Measurements from ENCODE around the gene FIZ1.

The FIZ1 gene

GRCh38 chr19:55598719-55599467, 424 bp downstream of the FIZ1 start:
- Histone ChIP-seq H3K27me3 (ENCODE audit: control insufficient read depth in 5 of 5, insufficient read depth in 4 of 5, low read length in 5 of 5) (no peaks in the 10 kb centered on the region), H3K4me3 (ENCODE audit: low read depth in 1 of 5, low read length in 5 of 5) (peak overlapping the region; percentile 49 to 99 (median 92)), H3K27ac (ENCODE audit: low read depth, low read length) (peak overlapping the region; percentile 83), H3K4me1 (ENCODE audit: control insufficient read depth in 5 of 5, insufficient read depth in 5 of 5, low read length in 5 of 5) (peaks cover 2 to 22% (median 15%) of the 10 kb centered on the region in 5 donors), H3K9ac (ENCODE audit: low read length in 5 of 5) (peak overlapping the region in 4 of 5 donors; percentile 53 to 93 (median 86)), H3K9me3 (ENCODE audit: control insufficient read depth in 5 of 5, low read length in 5 of 5) (no peaks in the 10 kb centered on the region), H3K36me3 (ENCODE audit: control insufficient read depth in 5 of 5, insufficient read depth in 5 of 5, low read length in 5 of 5) (peaks cover 0 to 41% (median 26%) of the 10 kb centered on the region in 5 donors)

- H3K27ac ChIP-seq (ENCODE audit: low read depth, low read length), result no peak overlapping the region
- H3K36me3 ChIP-seq (ENCODE audit: control insufficient read depth in 5 of 5, insufficient read depth in 5 of 5, low read length in 5 of 5), result peaks cover 0 to 46% (median 31%) of the 10 kb centered on the region in 5 donors
These were observed 1.3 kb downstream of the FIZ1 start for GRCh38 chr19:55598034-55598433.

GRCh38 chr19:55597501-55597921, 1.8 kb downstream of the FIZ1 start:
- Histone ChIP-seq H3K4me1 (ENCODE audit: control insufficient read depth in 5 of 5, insufficient read depth in 5 of 5, low read length in 5 of 5) (peaks cover 3 to 22% (median 15%) of the 10 kb centered on the region in 5 donors), H3K4me3 (ENCODE audit: low read depth in 1 of 5, low read length in 5 of 5) (no peak overlapping the region), H3K9ac (ENCODE audit: low read length in 5 of 5) (no peak overlapping the region), H3K27ac (ENCODE audit: low read depth, low read length) (no peak overlapping the region), H3K27me3 (ENCODE audit: control insufficient read depth in 5 of 5, insufficient read depth in 4 of 5, low read length in 5 of 5) (no peaks in the 10 kb centered on the region), H3K9me3 (ENCODE audit: control insufficient read depth in 5 of 5, low read length in 5 of 5) (no peaks in the 10 kb centered on the region), H3K36me3 (ENCODE audit: control insufficient read depth in 5 of 5, insufficient read depth in 5 of 5, low read length in 5 of 5) (peaks cover 0 to 46% (median 31%) of the 10 kb centered on the region in 5 donors)

More at GRCh38 chr19:55598034-55598433, 1.3 kb downstream of the FIZ1 start:
- H3K4me1 ChIP-seq (ENCODE audit: control insufficient read depth in 5 of 5, insufficient read depth in 5 of 5, low read length in 5 of 5), result peaks cover 2 to 22% (median 15%) of the 10 kb centered on the region in 5 donors
- H3K27me3 ChIP-seq (ENCODE audit: control insufficient read depth in 5 of 5, insufficient read depth in 4 of 5, low read length in 5 of 5), result no peaks in the 10 kb centered on the region
- H3K4me3 ChIP-seq (ENCODE audit: low read depth in 1 of 5, low read length in 5 of 5), result no peak overlapping the region
- no peak overlapping the region for H3K9ac ChIP-seq (ENCODE audit: low read length in 5 of 5)
- H3K9me3 ChIP-seq (ENCODE audit: control insufficient read depth in 5 of 5, low read length in 5 of 5), result no peaks in the 10 kb centered on the region

GRCh38 chr19:55596304-55596703, 3.0 kb downstream of the FIZ1 start:
- Histone ChIP-seq H3K27me3 (ENCODE audit: control insufficient read depth in 5 of 5, insufficient read depth in 4 of 5, low read length in 5 of 5) (no peaks in the 10 kb centered on the region), H3K9me3 (ENCODE audit: control insufficient read depth in 5 of 5, low read length in 5 of 5) (no peaks in the 10 kb centered on the region), H3K27ac (ENCODE audit: low read depth, low read length) (no peak overlapping the region), H3K9ac (ENCODE audit: low read length in 5 of 5) (no peak overlapping the region), H3K36me3 (ENCODE audit: control insufficient read depth in 5 of 5, insufficient read depth in 5 of 5, low read length in 5 of 5) (peaks cover 0 to 50% (median 33%) of the 10 kb centered on the region in 5 donors), H3K4me1 (ENCODE audit: control insufficient read depth in 5 of 5, insufficient read depth in 5 of 5, low read length in 5 of 5) (peaks cover 4 to 18% (median 14%) of the 10 kb centered on the region in 5 donors), H3K4me3 (ENCODE audit: low read depth in 1 of 5, low read length in 5 of 5) (no peak overlapping the region)

- peaks cover 0 to 50% (median 33%) of the 10 kb centered on the region in 5 donors for H3K36me3 ChIP-seq (ENCODE audit: control insufficient read depth in 5 of 5, insufficient read depth in 5 of 5, low read length in 5 of 5)
- H3K9me3 ChIP-seq (ENCODE audit: control insufficient read depth in 5 of 5, low read length in 5 of 5), result no peaks in the 10 kb centered on the region
- no peaks in the 10 kb centered on the region for H3K27me3 ChIP-seq (ENCODE audit: control insufficient read depth in 5 of 5, insufficient read depth in 4 of 5, low read length in 5 of 5)
- no peak overlapping the region for H3K27ac ChIP-seq (ENCODE audit: low read depth, low read length)
- peaks cover 4 to 11% (median 6%) of the 10 kb centered on the region in 5 donors for H3K4me1 ChIP-seq (ENCODE audit: control insufficient read depth in 5 of 5, insufficient read depth in 5 of 5, low read length in 5 of 5)
- no peak overlapping the region for H3K4me3 ChIP-seq (ENCODE audit: low read depth in 1 of 5, low read length in 5 of 5)
- no peak overlapping the region for H3K9ac ChIP-seq (ENCODE audit: low read length in 5 of 5)
These were observed 4.2 kb downstream of the FIZ1 start for GRCh38 chr19:55594996-55595545.

- H3K4me1 ChIP-seq (ENCODE audit: control insufficient read depth in 5 of 5, insufficient read depth in 5 of 5, low read length in 5 of 5), result peaks cover 0 to 2% (median under 1%) of the 10 kb centered on the region in 5 donors
- H3K27ac ChIP-seq (ENCODE audit: low read depth, low read length), result no peak overlapping the region
- no peak overlapping the region for H3K9ac ChIP-seq (ENCODE audit: low read length in 5 of 5)
- H3K4me3 ChIP-seq (ENCODE audit: low read depth in 1 of 5, low read length in 5 of 5), result no peak overlapping the region
- no peaks in the 10 kb centered on the region for H3K27me3 ChIP-seq (ENCODE audit: control insufficient read depth in 5 of 5, insufficient read depth in 4 of 5, low read length in 5 of 5)
- H3K36me3 ChIP-seq (ENCODE audit: control insufficient read depth in 5 of 5, insufficient read depth in 5 of 5, low read length in 5 of 5), result peaks cover 0 to 50% (median 33%) of the 10 kb centered on the region in 5 donors
- no peaks in the 10 kb centered on the region for H3K9me3 ChIP-seq (ENCODE audit: control insufficient read depth in 5 of 5, low read length in 5 of 5)
These were observed 6.1 kb downstream of the FIZ1 start for GRCh38 chr19:55593096-55593772.

GRCh38 chr19:55592391-55593090, 6.8 kb downstream of the FIZ1 start:
- H3K4me1 ChIP-seq (ENCODE audit: control insufficient read depth in 5 of 5, insufficient read depth in 5 of 5, low read length in 5 of 5), result peaks cover 0 to 2% (median under 1%) of the 10 kb centered on the region in 5 donors
- H3K27me3 ChIP-seq (ENCODE audit: control insufficient read depth in 5 of 5, insufficient read depth in 4 of 5, low read length in 5 of 5), result no peaks in the 10 kb centered on the region
- H3K9me3 ChIP-seq (ENCODE audit: control insufficient read depth in 5 of 5, low read length in 5 of 5), result no peaks in the 10 kb centered on the region
- H3K9ac ChIP-seq (ENCODE audit: low read length in 5 of 5), result no peak overlapping the region
- no peak overlapping the region for H3K27ac ChIP-seq (ENCODE audit: low read depth, low read length)
- H3K36me3 ChIP-seq (ENCODE audit: control insufficient read depth in 5 of 5, insufficient read depth in 5 of 5, low read length in 5 of 5), result peaks cover 0 to 50% (median 33%) of the 10 kb centered on the region in 5 donors
- H3K4me3 ChIP-seq (ENCODE audit: low read depth in 1 of 5, low read length in 5 of 5), result no peak overlapping the region

- no peak overlapping the region for H3K4me3 ChIP-seq (ENCODE audit: low read depth in 1 of 5, low read length in 5 of 5)
- peaks cover 3 to 10% (median 9%) of the 10 kb centered on the region in 5 donors for H3K4me1 ChIP-seq (ENCODE audit: control insufficient read depth in 5 of 5, insufficient read depth in 5 of 5, low read length in 5 of 5)
- peaks cover 0 to 41% (median 27%) of the 10 kb centered on the region in 5 donors for H3K36me3 ChIP-seq (ENCODE audit: control insufficient read depth in 5 of 5, insufficient read depth in 5 of 5, low read length in 5 of 5)
- H3K27ac ChIP-seq (ENCODE audit: low read depth, low read length), result no peak overlapping the region
- H3K9ac ChIP-seq (ENCODE audit: low read length in 5 of 5), result no peak overlapping the region
- no peaks in the 10 kb centered on the region for H3K9me3 ChIP-seq (ENCODE audit: control insufficient read depth in 5 of 5, low read length in 5 of 5)
- no peaks in the 10 kb centered on the region for H3K27me3 ChIP-seq (ENCODE audit: control insufficient read depth in 5 of 5, insufficient read depth in 4 of 5, low read length in 5 of 5)
These were observed 7.8 kb downstream of the FIZ1 start for GRCh38 chr19:55591555-55591954.

- Histone ChIP-seq H3K4me3 (ENCODE audit: low read depth in 1 of 5, low read length in 5 of 5) (no peak overlapping the region), H3K9ac (ENCODE audit: low read length in 5 of 5) (no peak overlapping the region), H3K9me3 (ENCODE audit: control insufficient read depth in 5 of 5, low read length in 5 of 5) (no peaks in the 10 kb centered on the region), H3K27ac (ENCODE audit: low read depth, low read length) (no peak overlapping the region), H3K36me3 (ENCODE audit: control insufficient read depth in 5 of 5, insufficient read depth in 5 of 5, low read length in 5 of 5) (peaks cover 0 to 31% (median 18%) of the 10 kb centered on the region in 5 donors), H3K27me3 (ENCODE audit: control insufficient read depth in 5 of 5, insufficient read depth in 4 of 5, low read length in 5 of 5) (peaks cover 0 to 6% (median 0%) of the 10 kb centered on the region in 5 donors), H3K4me1 (ENCODE audit: control insufficient read depth in 5 of 5, insufficient read depth in 5 of 5, low read length in 5 of 5) (peaks cover 3 to 18% (median 14%) of the 10 kb centered on the region in 5 donors)
These were observed 8.7 kb downstream of the FIZ1 start for GRCh38 chr19:55590617-55591016.

Data from subcutaneous abdominal adipose tissue (tissue), 5 donors.